Keratinocyte (primary cell): ENCODE data around the gene SLC29A1. TPM values are rescaled to one million over a fixed set of nuclear protein-coding genes. Genes with fewer than 3 reads are reported as not detected.

Source experiments
- DNase-seq: peaks from one replicate; pipeline ENCODE4 v3.0.0-alpha.2; 2011; ENCODE audit warnings: low read depth, missing footprints, low spot score
- FAIRE-seq: peaks from 2 replicates; lab custom pipeline; 2011; peaks lifted over from hg19 to GRCh38; lab: Jason Lieb, UNC
- H2AFZ ChIP-seq: 2 replicates; pipeline ENCODE4 v1.6.0; 2012; ENCODE audit warnings: low read length, control low read depth, inconsistent platforms; ENCODE audit not compliant: control insufficient read depth
- H3K27ac ChIP-seq: 2 replicates; pipeline ENCODE4 v1.5.1; 2011; ENCODE audit warnings: low read length; ENCODE audit not compliant: control insufficient read depth, insufficient read depth
- H3K27me3 ChIP-seq: 3 replicates; pipeline ENCODE4 v1.6.0; 2011; ENCODE audit warnings: low read length; ENCODE audit not compliant: control insufficient read depth, insufficient read depth; ENCODE audit errors: extremely low read depth
- H3K36me3 ChIP-seq, 2 experiments: 2 replicates in 1 of 2; 3 replicates in 1 of 2; pipeline ENCODE4 v1.5.1; 2011; ENCODE audit warnings: low read length in 2 of 2, mild to moderate bottlenecking in 1 of 2; ENCODE audit not compliant: control insufficient read depth in 2 of 2, insufficient read depth in 2 of 2; ENCODE audit errors: extremely low read depth in 1 of 2
- H3K4me1 ChIP-seq: 3 replicates; pipeline ENCODE4 v1.5.1; 2011; ENCODE audit warnings: low read length; ENCODE audit not compliant: control insufficient read depth, insufficient read depth; ENCODE audit errors: extremely low read depth
- H3K4me2 ChIP-seq: 3 replicates; pipeline ENCODE4 v1.6.0; 2011; ENCODE audit warnings: low read depth, low read length; ENCODE audit not compliant: control insufficient read depth, insufficient read depth; ENCODE audit errors: extremely low read depth
- H3K4me3 ChIP-seq, 3 experiments: fragments of 200-600 bp in 1 of 3; sonication (generic) in 1 of 3; 2 replicates in 2 of 3; 3 replicates in 1 of 3; pipeline ENCODE4 v1.5.1; 2011 to 2016; ENCODE audit warnings: low read length in 3 of 3, mild to moderate bottlenecking in 3 of 3, control low read depth in 2 of 3, inconsistent platforms in 1 of 3, low read depth in 1 of 3, mixed read lengths in 1 of 3, mixed run types in 1 of 3, moderate library complexity in 1 of 3; ENCODE audit not compliant: control insufficient read depth in 2 of 3, insufficient read depth in 2 of 3; ENCODE audit errors: extremely low read depth in 1 of 3
- H3K79me2 ChIP-seq: 2 replicates; pipeline ENCODE4 v1.6.0; 2012; ENCODE audit warnings: low read length; ENCODE audit not compliant: control insufficient read depth, insufficient read depth
- H3K9ac ChIP-seq: 3 replicates; pipeline ENCODE4 v1.6.0; 2011; ENCODE audit warnings: low read length; ENCODE audit not compliant: control insufficient read depth, insufficient read depth; ENCODE audit errors: extremely low read depth
- H3K9me1 ChIP-seq: 3 replicates; pipeline ENCODE4 v1.6.0; 2011; ENCODE audit warnings: low read length; ENCODE audit not compliant: control insufficient read depth, insufficient read depth; ENCODE audit errors: extremely low read depth
- H3K9me3 ChIP-seq: 2 replicates; pipeline ENCODE4 v1.5.1; 2012; ENCODE audit warnings: low read depth, low read length; ENCODE audit not compliant: control insufficient read depth
- H4K20me1 ChIP-seq: 3 replicates; pipeline ENCODE4 v1.6.0; 2011; ENCODE audit warnings: low read length; ENCODE audit not compliant: control insufficient read depth, insufficient read depth; ENCODE audit errors: extremely low read depth
- EZH2 ChIP-seq: IDR thresholded peaks from one replicate; pipeline ENCODE4 v1.6.1; 2012; ENCODE audit warnings: inconsistent platforms, mild to moderate bottlenecking, low read length, moderate library complexity
- dilution Hi-C: fragments of 300-500 bp; cut with MboI; formaldehyde crosslinking; loops from one replicate; pipeline ENCODE4 v1.7.0; 2020; ENCODE audit warnings: low sequenced_read_pairs; ENCODE audit not compliant: extremely low pct_ligation_motif_present
- polyA plus RNA-seq, 5 experiments: library from polyadenylated mRNA; depleted of rRNA in 3 of 5; stranded (reverse) in 3 of 5; stranded (forward) in 1 of 5; unstranded in 1 of 5; fragments of >200 nt; gene quantifications; 1 replicate in 1 of 5; 2 replicates in 3 of 5; 3 replicates in 1 of 5; pipeline versions ENCODE4 v1.2.1 to v1.2.3, GENCODE V29; 2011 to 2012; ENCODE audit warnings: missing spikeins in 2 of 5, low read depth in 1 of 5, low replicate concordance in 1 of 5
- TF ChIP-seq, protein P1 (sequence below), 3 experiments: IDR thresholded peaks in 1 of 3; conservative IDR thresholded peaks in 1 of 3; optimal IDR thresholded peaks in 1 of 3; 2 replicates in 2 of 3; 3 replicates in 1 of 3; pipeline versions ENCODE3 to v1.5.1; 2011; ENCODE audit warnings: low read length in 3 of 3, mild to moderate bottlenecking in 3 of 3, moderate library complexity in 2 of 3, control low read depth in 1 of 3, inconsistent platforms in 1 of 3; ENCODE audit not compliant: insufficient read depth in 2 of 3; ENCODE audit errors: extremely low read depth in 1 of 3

Gene SLC29A1
- polyA plus RNA-seq, 1 donor (not counting 4 experiments of a cell fraction or from before 2014, with no cell fraction given): 51.0 TPM

DNA sequence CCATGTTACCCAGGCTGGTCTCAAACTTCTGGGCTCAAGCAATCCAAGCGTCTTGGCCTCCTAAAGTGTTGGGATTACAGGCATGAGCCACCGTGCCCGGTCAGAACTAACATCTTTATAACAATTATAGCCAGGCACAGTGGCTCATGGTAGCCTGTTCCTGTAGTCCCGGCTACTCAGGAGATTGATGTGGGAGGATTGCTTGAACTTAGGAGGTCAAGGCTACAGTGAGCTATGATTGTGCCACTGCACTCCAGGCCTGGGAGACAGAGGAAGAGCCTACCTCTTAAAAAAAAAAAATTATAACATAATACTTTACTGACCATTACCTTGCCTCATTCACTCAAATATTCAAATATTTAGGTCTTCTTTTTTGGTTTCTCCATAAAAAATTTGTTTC is 23.5 kb upstream of the SLC29A1 start:
- H2AFZ ChIP-seq: no peak overlapping the region
- H3K27ac ChIP-seq: no peak overlapping the region
- DNase-seq (no peak), FAIRE-seq (no peak)
- dilution Hi-C loops: no loop called here
- H3K9me3 ChIP-seq: no peaks in the 10 kb centered on the region
- no peak overlapping the region for H3K4me3 ChIP-seq
- H3K9ac ChIP-seq: no peak overlapping the region
- H3K27me3 ChIP-seq: no peaks in the 10 kb centered on the region
- TF ChIP-seq, protein P1, sequence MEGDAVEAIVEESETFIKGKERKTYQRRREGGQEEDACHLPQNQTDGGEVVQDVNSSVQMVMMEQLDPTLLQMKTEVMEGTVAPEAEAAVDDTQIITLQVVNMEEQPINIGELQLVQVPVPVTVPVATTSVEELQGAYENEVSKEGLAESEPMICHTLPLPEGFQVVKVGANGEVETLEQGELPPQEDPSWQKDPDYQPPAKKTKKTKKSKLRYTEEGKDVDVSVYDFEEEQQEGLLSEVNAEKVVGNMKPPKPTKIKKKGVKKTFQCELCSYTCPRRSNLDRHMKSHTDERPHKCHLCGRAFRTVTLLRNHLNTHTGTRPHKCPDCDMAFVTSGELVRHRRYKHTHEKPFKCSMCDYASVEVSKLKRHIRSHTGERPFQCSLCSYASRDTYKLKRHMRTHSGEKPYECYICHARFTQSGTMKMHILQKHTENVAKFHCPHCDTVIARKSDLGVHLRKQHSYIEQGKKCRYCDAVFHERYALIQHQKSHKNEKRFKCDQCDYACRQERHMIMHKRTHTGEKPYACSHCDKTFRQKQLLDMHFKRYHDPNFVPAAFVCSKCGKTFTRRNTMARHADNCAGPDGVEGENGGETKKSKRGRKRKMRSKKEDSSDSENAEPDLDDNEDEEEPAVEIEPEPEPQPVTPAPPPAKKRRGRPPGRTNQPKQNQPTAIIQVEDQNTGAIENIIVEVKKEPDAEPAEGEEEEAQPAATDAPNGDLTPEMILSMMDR (optimal IDR thresholded peaks at IDR 0.05 in 1 of 3, IDR thresholded peaks at IDR 0.05 in 1 of 3, conservative IDR thresholded peaks at IDR 0.05 in 1 of 3; ENCODE audit: extremely low read depth in 1 of 3, insufficient read depth in 2 of 3, low read length in 3 of 3): no peak
- no peak for TF ChIP-seq EZH2
- H3K4me1 ChIP-seq: peaks cover 32% of the 10 kb centered on the region
- H3K36me3 ChIP-seq: no peaks in the 10 kb centered on the region
- no peaks in the 10 kb centered on the region for H3K79me2 ChIP-seq
- H3K9me1 ChIP-seq: no peaks in the 10 kb centered on the region
- H3K4me2 ChIP-seq: no peak overlapping the region
- no peaks in the 10 kb centered on the region for H4K20me1 ChIP-seq

DNA sequence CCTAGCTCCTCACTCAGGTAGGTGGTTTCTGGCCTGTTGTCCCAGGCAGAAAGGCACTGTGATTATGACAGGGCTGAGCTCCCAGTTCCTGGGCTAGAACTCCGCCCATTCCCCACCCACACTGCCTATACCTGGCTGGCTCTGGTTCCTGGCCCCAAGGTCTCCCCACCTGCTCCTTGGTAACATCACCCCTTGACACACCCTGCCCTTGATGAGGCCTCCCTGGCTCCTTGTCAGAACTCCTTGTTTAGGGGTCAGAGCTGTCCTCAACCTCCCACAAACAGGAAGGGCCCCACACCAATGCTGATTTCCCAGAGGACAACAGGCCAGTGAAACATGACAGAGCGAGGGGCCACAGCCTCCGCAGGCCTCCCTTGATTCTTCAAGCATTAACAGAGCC is 22.2 kb upstream of the SLC29A1 start:
- FAIRE-seq (peak; percentile 87), DNase-seq (no peak)
- peak overlapping the region; percentile 65 for H3K27ac ChIP-seq

More for the DNA sequence above, 22.2 kb upstream of the SLC29A1 start:
- dilution Hi-C loops: no loop called here
- Histone ChIP-seq H4K20me1 (no peaks in the 10 kb centered on the region), H3K79me2 (no peaks in the 10 kb centered on the region), H3K9me3 (no peaks in the 10 kb centered on the region), H3K36me3 (no peaks in the 10 kb centered on the region), H3K4me2 (peak overlapping the region; percentile 73), H3K4me3 (peak overlapping the region in 1 of 3 experiments; percentile 30), H3K27me3 (no peaks in the 10 kb centered on the region), H3K4me1 (peaks cover 32% of the 10 kb centered on the region), H3K9me1 (no peaks in the 10 kb centered on the region), H2AFZ (peak overlapping the region; percentile 35), H3K9ac (peak overlapping the region; percentile 50)
- TF ChIP-seq EZH2: no peak
- TF ChIP-seq, protein P1 (optimal IDR thresholded peaks at IDR 0.05 in 1 of 3, IDR thresholded peaks at IDR 0.05 in 1 of 3, conservative IDR thresholded peaks at IDR 0.05 in 1 of 3; ENCODE audit: extremely low read depth in 1 of 3, insufficient read depth in 2 of 3, low read length in 3 of 3): no peak
